GM23338 (cell line): Measurements from ENCODE around the gene ANXA3.

Experiments used
- CREB1 ChIP-seq: fragments of 250-450 bp; sonication (Bioruptor Pico); IDR thresholded peaks from 2 replicates; pipeline ENCODE4 v1.5.0; 2020; ENCODE audit warnings: low read depth, mild to moderate bottlenecking, moderate library complexity
- ETS1 ChIP-seq: IDR thresholded peaks from 2 replicates; pipeline ENCODE4 v1.6.1; 2016; ENCODE audit warnings: antibody characterized with exemption
- EZH2 ChIP-seq: fragments of 200-600 bp; sonication (generic); IDR thresholded peaks from one replicate; pipeline ENCODE4 v1.8.0; 2017; ENCODE audit warnings: antibody characterized with exemption, mild to moderate bottlenecking, low read depth; ENCODE audit not compliant: unreplicated experiment
- EZH2phosphoT487 ChIP-seq: fragments of 200-600 bp; sonication (generic); IDR thresholded peaks from one replicate; pipeline ENCODE4 v1.8.1; 2018; ENCODE audit warnings: antibody characterized with exemption; ENCODE audit not compliant: unreplicated experiment
- JUNB ChIP-seq: IDR thresholded peaks from one replicate; pipeline ENCODE4 v1.6.1; 2016; ENCODE audit warnings: antibody characterized with exemption; ENCODE audit not compliant: unreplicated experiment
- POLR2AphosphoS5 ChIP-seq: IDR thresholded peaks from 2 replicates; pipeline ENCODE4 v1.6.1; 2016; ENCODE audit warnings: antibody characterized with exemption, low read depth
- STAT1 ChIP-seq: IDR thresholded peaks from one replicate; pipeline ENCODE4 v1.6.1; 2016; ENCODE audit warnings: antibody characterized with exemption; ENCODE audit not compliant: unreplicated experiment
- ZNF114 ChIP-seq: fragments of 250-450 bp; sonication (Bioruptor Pico); IDR thresholded peaks from 2 replicates; pipeline ENCODE4 v1.5.0; 2020; ENCODE audit warnings: mild to moderate bottlenecking, moderate library complexity
- ZNF331 ChIP-seq: fragments of 250-450 bp; sonication (Bioruptor Pico); IDR thresholded peaks from 2 replicates; pipeline ENCODE4 v1.5.0; 2020; ENCODE audit warnings: low read depth, mild to moderate bottlenecking, moderate library complexity
- TF ChIP-seq, protein P1 (sequence below), 2 experiments: fragments of 200-600 bp in 1 of 2; sonication (generic) in 1 of 2; conservative IDR thresholded peaks; 2 replicates each; pipeline versions ENCODE4 v1.5.1 to v1.6.1; 2016 to 2017; ENCODE audit warnings: antibody characterized with exemption in 2 of 2, low read depth in 2 of 2, mild to moderate bottlenecking in 2 of 2, moderate library complexity in 1 of 2
- TF ChIP-seq, protein P2 (sequence below): IDR thresholded peaks from one replicate; pipeline ENCODE4 v1.6.1; 2018; ENCODE audit warnings: antibody characterized with exemption; ENCODE audit not compliant: unreplicated experiment

- TF ChIP-seq CREB1 (CRISPR knock-in tag) (no peak), EZH2 (no peak), EZH2phosphoT487 (no peak), POLR2AphosphoS5 (no peak), ETS1 (no peak), ZNF331 (no peak), JUNB (no peak), ZNF114 (CRISPR knock-in tag) (no peak), STAT1 (no peak)
- TF ChIP-seq, protein P1, sequence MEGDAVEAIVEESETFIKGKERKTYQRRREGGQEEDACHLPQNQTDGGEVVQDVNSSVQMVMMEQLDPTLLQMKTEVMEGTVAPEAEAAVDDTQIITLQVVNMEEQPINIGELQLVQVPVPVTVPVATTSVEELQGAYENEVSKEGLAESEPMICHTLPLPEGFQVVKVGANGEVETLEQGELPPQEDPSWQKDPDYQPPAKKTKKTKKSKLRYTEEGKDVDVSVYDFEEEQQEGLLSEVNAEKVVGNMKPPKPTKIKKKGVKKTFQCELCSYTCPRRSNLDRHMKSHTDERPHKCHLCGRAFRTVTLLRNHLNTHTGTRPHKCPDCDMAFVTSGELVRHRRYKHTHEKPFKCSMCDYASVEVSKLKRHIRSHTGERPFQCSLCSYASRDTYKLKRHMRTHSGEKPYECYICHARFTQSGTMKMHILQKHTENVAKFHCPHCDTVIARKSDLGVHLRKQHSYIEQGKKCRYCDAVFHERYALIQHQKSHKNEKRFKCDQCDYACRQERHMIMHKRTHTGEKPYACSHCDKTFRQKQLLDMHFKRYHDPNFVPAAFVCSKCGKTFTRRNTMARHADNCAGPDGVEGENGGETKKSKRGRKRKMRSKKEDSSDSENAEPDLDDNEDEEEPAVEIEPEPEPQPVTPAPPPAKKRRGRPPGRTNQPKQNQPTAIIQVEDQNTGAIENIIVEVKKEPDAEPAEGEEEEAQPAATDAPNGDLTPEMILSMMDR (conservative IDR thresholded peaks at IDR 0.05; ENCODE audit: low read depth in 2 of 2), result no peak
- TF ChIP-seq, protein P2, sequence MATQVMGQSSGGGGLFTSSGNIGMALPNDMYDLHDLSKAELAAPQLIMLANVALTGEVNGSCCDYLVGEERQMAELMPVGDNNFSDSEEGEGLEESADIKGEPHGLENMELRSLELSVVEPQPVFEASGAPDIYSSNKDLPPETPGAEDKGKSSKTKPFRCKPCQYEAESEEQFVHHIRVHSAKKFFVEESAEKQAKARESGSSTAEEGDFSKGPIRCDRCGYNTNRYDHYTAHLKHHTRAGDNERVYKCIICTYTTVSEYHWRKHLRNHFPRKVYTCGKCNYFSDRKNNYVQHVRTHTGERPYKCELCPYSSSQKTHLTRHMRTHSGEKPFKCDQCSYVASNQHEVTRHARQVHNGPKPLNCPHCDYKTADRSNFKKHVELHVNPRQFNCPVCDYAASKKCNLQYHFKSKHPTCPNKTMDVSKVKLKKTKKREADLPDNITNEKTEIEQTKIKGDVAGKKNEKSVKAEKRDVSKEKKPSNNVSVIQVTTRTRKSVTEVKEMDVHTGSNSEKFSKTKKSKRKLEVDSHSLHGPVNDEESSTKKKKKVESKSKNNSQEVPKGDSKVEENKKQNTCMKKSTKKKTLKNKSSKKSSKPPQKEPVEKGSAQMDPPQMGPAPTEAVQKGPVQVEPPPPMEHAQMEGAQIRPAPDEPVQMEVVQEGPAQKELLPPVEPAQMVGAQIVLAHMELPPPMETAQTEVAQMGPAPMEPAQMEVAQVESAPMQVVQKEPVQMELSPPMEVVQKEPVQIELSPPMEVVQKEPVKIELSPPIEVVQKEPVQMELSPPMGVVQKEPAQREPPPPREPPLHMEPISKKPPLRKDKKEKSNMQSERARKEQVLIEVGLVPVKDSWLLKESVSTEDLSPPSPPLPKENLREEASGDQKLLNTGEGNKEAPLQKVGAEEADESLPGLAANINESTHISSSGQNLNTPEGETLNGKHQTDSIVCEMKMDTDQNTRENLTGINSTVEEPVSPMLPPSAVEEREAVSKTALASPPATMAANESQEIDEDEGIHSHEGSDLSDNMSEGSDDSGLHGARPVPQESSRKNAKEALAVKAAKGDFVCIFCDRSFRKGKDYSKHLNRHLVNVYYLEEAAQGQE, result no peak
Measured at GRCh38 chr4:78613522-78614321, 62.2 kb downstream of the ANXA3 start.
